Panc1 (cell line): ENCODE data around the gene ZNF644. TPM values are rescaled to one million over a fixed set of nuclear protein-coding genes. Genes with fewer than 3 reads are reported as not detected.

ENCODE experiments used
- ATAC-seq: fragments of 200-7000 bp; cut with Tn5 transposase; 2 replicates; pipeline ENCODE4 v1.9.1; 2020; ENCODE audit warnings: mild to moderate bottlenecking, moderate library complexity
- BruUV-seq: library from RNA; stranded (reverse); fragments of 400-500 nt; replicated peaks from 2 replicates; lab custom pipeline; 2021; lab: Mats Ljungman, UMichigan
- CTCF ChIA-PET: fragments of 300-600 bp; sonication (Branson Sonifier 250); formaldehyde crosslinking; loops from one replicate; lab custom pipeline; 2022; ENCODE audit warnings: antibody characterized with exemption; lab: Charles Lee
- POLR2A ChIA-PET: fragments of 300-600 bp; sonication (Branson Sonifier 250); formaldehyde crosslinking; loops from one replicate; lab custom pipeline; 2022; ENCODE audit warnings: antibody characterized with exemption; lab: Charles Lee
- DNase-seq: peaks from one replicate; pipeline ENCODE4 v3.0.0-alpha.2; 2010; ENCODE audit warnings: low read depth, low spot score
- H3K27ac ChIP-seq: 2 replicates; pipeline ENCODE4 v1.5.1; 2011; ENCODE audit warnings: mild to moderate bottlenecking, low read length, inconsistent platforms
- H3K27me3 ChIP-seq: fragments of 200-500 bp; sonication (Bioruptor generic); 2 replicates; pipeline ENCODE4 v1.6.0; 2014; ENCODE audit warnings: low read length, inconsistent platforms; ENCODE audit not compliant: control insufficient read depth, insufficient read depth
- H3K36me3 ChIP-seq: fragments of 200-500 bp; sonication (Bioruptor generic); 2 replicates; pipeline ENCODE4 v1.5.1; 2014; ENCODE audit warnings: inconsistent platforms, mild to moderate bottlenecking, low read length, moderate library complexity; ENCODE audit not compliant: control insufficient read depth, insufficient read depth
- H3K4me1 ChIP-seq: 2 replicates; pipeline ENCODE4 v1.5.1; 2011; ENCODE audit warnings: inconsistent platforms, mild to moderate bottlenecking, low read length, moderate library complexity; ENCODE audit not compliant: control insufficient read depth, insufficient read depth
- H3K4me3 ChIP-seq, 2 experiments: 2 replicates each; pipeline ENCODE4 v1.5.1; 2011 to 2012; ENCODE audit warnings: low read depth in 2 of 2, low read length in 2 of 2, mild to moderate bottlenecking in 2 of 2, inconsistent platforms in 1 of 2, moderate library complexity in 1 of 2
- H3K9me3 ChIP-seq: fragments of 200-500 bp; sonication (Bioruptor generic); 2 replicates; pipeline ENCODE4 v1.5.1; 2014; ENCODE audit warnings: low read depth, mild to moderate bottlenecking, inconsistent platforms, low read length, moderate library complexity; ENCODE audit not compliant: control insufficient read depth, insufficient read depth
- POLR2AphosphoS5 ChIP-seq: IDR thresholded peaks from 2 replicates; pipeline ENCODE4 v1.6.1; 2012; ENCODE audit warnings: mild to moderate bottlenecking, low read depth, low read length, moderate library complexity
- SIN3A ChIP-seq: IDR thresholded peaks from 2 replicates; pipeline ENCODE4 v1.6.1; 2012; ENCODE audit warnings: low read depth, mild to moderate bottlenecking, low read length, moderate library complexity, borderline replicate concordance; ENCODE audit not compliant: insufficient read depth
- TCF7L2 ChIP-seq: IDR thresholded peaks from 2 replicates; pipeline ENCODE4 v1.6.1; 2011; ENCODE audit warnings: mild to moderate bottlenecking, low read depth, low read length, inconsistent platforms
- in situ Hi-C: cut with HindIII; loops from 2 replicates; pipeline ENCODE4 v1.10.0; 2016; ENCODE audit warnings: low sequenced_read_pairs, low pct_unique_long_range_greater_than_20kb
- intact Hi-C: fragments of 100-400 bp; cut with micrococcal nuclease; formaldehyde crosslinking; loops from one replicate; pipeline ENCODE4 v1.10.0; 2022; ENCODE audit not compliant: unreplicated experiment
- total RNA-seq: library from RNA; stranded (reverse); gene quantifications from one replicate; pipeline ENCODE4 v1.2.1, GENCODE V29; 2021; ENCODE audit not compliant: unreplicated experiment
- TF ChIP-seq, protein P1 (sequence below): fragments of 450-650 bp; IDR thresholded peaks from 2 replicates; pipeline ENCODE4 v1.5.1; 2017; ENCODE audit warnings: mild to moderate bottlenecking
- TF ChIP-seq, protein P2 (sequence below), 2 experiments: IDR thresholded peaks; 2 replicates each; pipeline ENCODE4 v1.6.1; 2011 to 2012; ENCODE audit warnings: low read depth in 2 of 2, control low read depth in 1 of 2, low read length in 1 of 2, mild to moderate bottlenecking in 1 of 2, moderate library complexity in 1 of 2; ENCODE audit not compliant: insufficient read depth in 1 of 2

ZNF644 gene
- total RNA-seq, 1 experiment from 2014 or later: 74.2 TPM

DNA sequence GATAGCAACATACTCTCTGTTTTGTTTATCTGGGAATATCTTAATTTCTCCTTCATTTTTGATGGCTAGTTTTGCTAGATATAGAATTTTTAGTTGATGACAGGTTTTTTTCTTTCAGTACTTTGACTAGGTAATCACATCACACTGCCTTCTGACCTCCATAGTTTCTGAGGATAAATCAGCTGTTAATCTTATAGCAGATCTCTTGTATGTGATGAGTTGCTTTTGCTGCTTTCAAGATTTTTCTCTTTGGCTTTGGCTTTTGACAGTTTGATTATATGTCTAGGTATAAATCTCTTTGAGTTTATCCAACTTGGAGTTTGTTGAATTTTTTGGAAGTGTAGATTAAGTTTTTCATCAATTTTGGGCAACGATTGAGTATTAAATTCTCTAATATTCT, 142.6 kb downstream of the ZNF644 start:
- no peaks in the 10 kb centered on the region for H3K27me3 ChIP-seq
- DNase-seq (no peak), ATAC-seq (no peak)
- no peak overlapping the region for H3K27ac ChIP-seq
- no peaks in the 10 kb centered on the region for H3K36me3 ChIP-seq
- ChIA-PET POLR2A (no interaction called here), CTCF (no interaction called here)
- no peaks in the 10 kb centered on the region for H3K4me1 ChIP-seq
- no TSS peak for BruUV-seq
- no peak overlapping the region for H3K4me3 ChIP-seq
- intact Hi-C loops: no loop called here
- no peak for TF ChIP-seq SIN3A
- TF ChIP-seq, protein P1, sequence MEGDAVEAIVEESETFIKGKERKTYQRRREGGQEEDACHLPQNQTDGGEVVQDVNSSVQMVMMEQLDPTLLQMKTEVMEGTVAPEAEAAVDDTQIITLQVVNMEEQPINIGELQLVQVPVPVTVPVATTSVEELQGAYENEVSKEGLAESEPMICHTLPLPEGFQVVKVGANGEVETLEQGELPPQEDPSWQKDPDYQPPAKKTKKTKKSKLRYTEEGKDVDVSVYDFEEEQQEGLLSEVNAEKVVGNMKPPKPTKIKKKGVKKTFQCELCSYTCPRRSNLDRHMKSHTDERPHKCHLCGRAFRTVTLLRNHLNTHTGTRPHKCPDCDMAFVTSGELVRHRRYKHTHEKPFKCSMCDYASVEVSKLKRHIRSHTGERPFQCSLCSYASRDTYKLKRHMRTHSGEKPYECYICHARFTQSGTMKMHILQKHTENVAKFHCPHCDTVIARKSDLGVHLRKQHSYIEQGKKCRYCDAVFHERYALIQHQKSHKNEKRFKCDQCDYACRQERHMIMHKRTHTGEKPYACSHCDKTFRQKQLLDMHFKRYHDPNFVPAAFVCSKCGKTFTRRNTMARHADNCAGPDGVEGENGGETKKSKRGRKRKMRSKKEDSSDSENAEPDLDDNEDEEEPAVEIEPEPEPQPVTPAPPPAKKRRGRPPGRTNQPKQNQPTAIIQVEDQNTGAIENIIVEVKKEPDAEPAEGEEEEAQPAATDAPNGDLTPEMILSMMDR: no peak
- TF ChIP-seq, protein P2, sequence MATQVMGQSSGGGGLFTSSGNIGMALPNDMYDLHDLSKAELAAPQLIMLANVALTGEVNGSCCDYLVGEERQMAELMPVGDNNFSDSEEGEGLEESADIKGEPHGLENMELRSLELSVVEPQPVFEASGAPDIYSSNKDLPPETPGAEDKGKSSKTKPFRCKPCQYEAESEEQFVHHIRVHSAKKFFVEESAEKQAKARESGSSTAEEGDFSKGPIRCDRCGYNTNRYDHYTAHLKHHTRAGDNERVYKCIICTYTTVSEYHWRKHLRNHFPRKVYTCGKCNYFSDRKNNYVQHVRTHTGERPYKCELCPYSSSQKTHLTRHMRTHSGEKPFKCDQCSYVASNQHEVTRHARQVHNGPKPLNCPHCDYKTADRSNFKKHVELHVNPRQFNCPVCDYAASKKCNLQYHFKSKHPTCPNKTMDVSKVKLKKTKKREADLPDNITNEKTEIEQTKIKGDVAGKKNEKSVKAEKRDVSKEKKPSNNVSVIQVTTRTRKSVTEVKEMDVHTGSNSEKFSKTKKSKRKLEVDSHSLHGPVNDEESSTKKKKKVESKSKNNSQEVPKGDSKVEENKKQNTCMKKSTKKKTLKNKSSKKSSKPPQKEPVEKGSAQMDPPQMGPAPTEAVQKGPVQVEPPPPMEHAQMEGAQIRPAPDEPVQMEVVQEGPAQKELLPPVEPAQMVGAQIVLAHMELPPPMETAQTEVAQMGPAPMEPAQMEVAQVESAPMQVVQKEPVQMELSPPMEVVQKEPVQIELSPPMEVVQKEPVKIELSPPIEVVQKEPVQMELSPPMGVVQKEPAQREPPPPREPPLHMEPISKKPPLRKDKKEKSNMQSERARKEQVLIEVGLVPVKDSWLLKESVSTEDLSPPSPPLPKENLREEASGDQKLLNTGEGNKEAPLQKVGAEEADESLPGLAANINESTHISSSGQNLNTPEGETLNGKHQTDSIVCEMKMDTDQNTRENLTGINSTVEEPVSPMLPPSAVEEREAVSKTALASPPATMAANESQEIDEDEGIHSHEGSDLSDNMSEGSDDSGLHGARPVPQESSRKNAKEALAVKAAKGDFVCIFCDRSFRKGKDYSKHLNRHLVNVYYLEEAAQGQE (IDR thresholded peaks at IDR 0.05; ENCODE audit: insufficient read depth in 1 of 2, low read depth in 2 of 2, low read length in 1 of 2): no peak
- H3K9me3 ChIP-seq: peaks cover 30% of the 10 kb centered on the region
- in situ Hi-C loops: no loop called here

DNA sequence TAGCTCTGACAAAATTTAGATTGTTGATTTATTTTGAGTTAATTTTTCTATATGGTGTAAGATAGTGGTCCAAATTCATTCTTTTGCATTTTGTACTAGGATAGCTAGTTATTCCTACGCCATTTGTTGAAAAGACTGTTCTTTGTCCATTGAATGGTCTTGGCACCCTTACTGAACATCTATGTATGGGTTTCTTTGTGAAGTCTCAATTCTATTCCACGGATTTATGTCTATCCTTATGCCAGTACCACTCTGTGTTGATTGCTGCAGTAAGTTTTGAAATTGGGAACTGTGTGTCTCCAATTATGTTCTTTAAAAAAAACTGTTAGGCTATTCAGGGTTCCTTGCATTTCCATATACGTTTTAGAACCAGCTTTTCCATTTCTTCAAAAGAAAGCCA, 145.7 kb downstream of the ZNF644 start:
- POLR2A ChIA-PET: no interaction called here
- no peak for DNase-seq
- no peak overlapping the region for H3K4me3 ChIP-seq
- intact Hi-C loops (no loop called here), in situ Hi-C loops (no loop called here)
- H3K4me1 ChIP-seq: no peaks in the 10 kb centered on the region
- CTCF ChIA-PET: no interaction called here
- peaks cover 27% of the 10 kb centered on the region for H3K9me3 ChIP-seq
- BruUV-seq: no TSS peak
- H3K36me3 ChIP-seq: no peaks in the 10 kb centered on the region
- ATAC-seq: no peak
- H3K27me3 ChIP-seq: no peaks in the 10 kb centered on the region
- no peak for TF ChIP-seq POLR2AphosphoS5
- TF ChIP-seq, protein P2 (IDR thresholded peaks at IDR 0.05; ENCODE audit: insufficient read depth in 1 of 2, low read depth in 2 of 2, low read length in 1 of 2): no peak
- TF ChIP-seq SIN3A: no peak
- TF ChIP-seq TCF7L2: no peak
- TF ChIP-seq, protein P1: no peak
- H3K27ac ChIP-seq: no peak overlapping the region
